GM23338 (cell line): ENCODE measurements around the gene ANKRD13C. TPM values are rescaled to one million over a fixed set of nuclear protein-coding genes. Genes with fewer than 3 reads are reported as not detected.

Source experiments
- ATAC-seq: fragments of 200-7000 bp; cut with Tn5 transposase; 3 replicates; pipeline ENCODE4 v1.9.1; 2020
- DNase-seq: peaks from one replicate; pipeline ENCODE4 v3.0.0-alpha.2; 2015; ENCODE audit warnings: low spot score
- H2AFZ ChIP-seq: fragments of 200-600 bp; sonication (generic); 2 replicates; pipeline ENCODE4 v1.8.0; 2016; ENCODE audit warnings: antibody characterized with exemption, mild to moderate bottlenecking, moderate library complexity
- H3F3A ChIP-seq: fragments of 200-600 bp; sonication (generic); replicated peaks from 2 replicates; pipeline ENCODE4 v1.8.0; 2017; ENCODE audit warnings: antibody characterized with exemption, mixed run types, low read depth
- H3K27ac ChIP-seq: fragments of 200-600 bp; sonication (generic); 2 replicates; pipeline ENCODE4 v1.6.1; 2016; ENCODE audit warnings: low read depth
- H3K27me3 ChIP-seq: fragments of 200-600 bp; sonication (generic); 2 replicates; pipeline ENCODE4 v1.8.0; 2016; ENCODE audit warnings: mild to moderate bottlenecking, mixed run types, moderate library complexity; ENCODE audit not compliant: insufficient read depth
- H3K36me3 ChIP-seq: fragments of 200-600 bp; sonication (generic); 2 replicates; pipeline ENCODE4 v1.8.0; 2016; ENCODE audit warnings: mild to moderate bottlenecking; ENCODE audit not compliant: insufficient read depth
- H3K4me1 ChIP-seq: fragments of 200-600 bp; sonication (generic); 2 replicates; pipeline ENCODE4 v1.8.0; 2016; ENCODE audit warnings: mild to moderate bottlenecking, moderate library complexity; ENCODE audit not compliant: insufficient read depth
- H3K4me2 ChIP-seq: fragments of 200-600 bp; sonication (generic); 2 replicates; pipeline ENCODE4 v1.7.1; 2017; ENCODE audit warnings: mixed run types
- H3K4me3 ChIP-seq: fragments of 200-600 bp; sonication (generic); 2 replicates; pipeline ENCODE4 v1.6.1; 2016; ENCODE audit warnings: mixed run types
- H3K79me2 ChIP-seq: fragments of 200-600 bp; sonication (generic); replicated peaks from 2 replicates; pipeline ENCODE4 v1.8.0; 2017; ENCODE audit warnings: mild to moderate bottlenecking; ENCODE audit not compliant: insufficient read depth
- H3K9me2 ChIP-seq: fragments of 200-600 bp; sonication (generic); 2 replicates; pipeline ENCODE4 v1.8.0; 2017; ENCODE audit not compliant: insufficient read depth
- H4K20me1 ChIP-seq: fragments of 200-600 bp; sonication (generic); replicated peaks from 2 replicates; pipeline ENCODE4 v1.8.0; 2017; ENCODE audit warnings: mild to moderate bottlenecking; ENCODE audit not compliant: insufficient read depth
- H3K27ac Mint-ChIP-seq: 2 replicates; pipeline ENCODE4 v1.8.0; 2020; ENCODE audit warnings: inconsistent platforms, mild to moderate bottlenecking, moderate library complexity, mixed read lengths
- H3K27me3 Mint-ChIP-seq: 3 replicates; pipeline ENCODE4 v1.8.0; 2022; ENCODE audit warnings: low read depth, mild to moderate bottlenecking, moderate library complexity, mixed read lengths, inconsistent platforms; ENCODE audit not compliant: insufficient read depth, poor library complexity
- H3K36me3 Mint-ChIP-seq: 3 replicates; pipeline ENCODE4 v1.8.0; 2021; ENCODE audit warnings: low read depth, mild to moderate bottlenecking, inconsistent platforms, moderate library complexity, mixed read lengths
- H3K4me1 Mint-ChIP-seq: 3 replicates; pipeline ENCODE4 v1.8.0; 2020; ENCODE audit warnings: mild to moderate bottlenecking, inconsistent platforms, mixed read lengths
- H3K4me3 Mint-ChIP-seq: 3 replicates; pipeline ENCODE4 v1.8.0; 2021; ENCODE audit warnings: moderate library complexity, mild to moderate bottlenecking, inconsistent platforms, mixed read lengths
- H3K9me3 Mint-ChIP-seq: 3 replicates; pipeline ENCODE4 v1.8.0; 2020; ENCODE audit warnings: moderate library complexity, mild to moderate bottlenecking, inconsistent platforms, mixed read lengths
- CREB1 ChIP-seq: fragments of 250-450 bp; sonication (Bioruptor Pico); IDR thresholded peaks from 2 replicates; pipeline ENCODE4 v1.5.0; 2020; ENCODE audit warnings: low read depth, mild to moderate bottlenecking, moderate library complexity
- EZH2phosphoT487 ChIP-seq: fragments of 200-600 bp; sonication (generic); IDR thresholded peaks from one replicate; pipeline ENCODE4 v1.8.1; 2018; ENCODE audit warnings: antibody characterized with exemption; ENCODE audit not compliant: unreplicated experiment
- JUNB ChIP-seq: IDR thresholded peaks from one replicate; pipeline ENCODE4 v1.6.1; 2016; ENCODE audit warnings: antibody characterized with exemption; ENCODE audit not compliant: unreplicated experiment
- NANOG ChIP-seq: IDR thresholded peaks from 2 replicates; pipeline ENCODE4 v1.6.1; 2016; ENCODE audit warnings: antibody characterized with exemption, borderline replicate concordance
- polyA plus RNA-seq: library from polyadenylated mRNA; unstranded; fragments of >200 nt; fragmentation: Nextera tagmentation; extraction: Ambion mirVana; gene quantifications from 2 replicates; pipeline ENCODE4 v1.2.1, GENCODE V29; 2016
- total RNA-seq: library from RNA; depleted of rRNA; stranded (reverse); fragments of >200 nt; shearing (Covaris generic); gene quantifications from 2 replicates; pipeline ENCODE4 v1.2.3, GENCODE V29; 2014
- TF ChIP-seq, protein P1 (sequence below): IDR thresholded peaks from one replicate; pipeline ENCODE4 v1.6.1; 2018; ENCODE audit warnings: antibody characterized with exemption; ENCODE audit not compliant: unreplicated experiment
- TF ChIP-seq, protein P2 (sequence below): IDR thresholded peaks from 2 replicates; pipeline ENCODE4 v1.6.1; 2016; ENCODE audit warnings: antibody characterized with exemption

The ANKRD13C gene
- total and polyA plus RNA-seq, 2 experiments from 2014 or later: 12.3 to 32.5 TPM

DNA sequence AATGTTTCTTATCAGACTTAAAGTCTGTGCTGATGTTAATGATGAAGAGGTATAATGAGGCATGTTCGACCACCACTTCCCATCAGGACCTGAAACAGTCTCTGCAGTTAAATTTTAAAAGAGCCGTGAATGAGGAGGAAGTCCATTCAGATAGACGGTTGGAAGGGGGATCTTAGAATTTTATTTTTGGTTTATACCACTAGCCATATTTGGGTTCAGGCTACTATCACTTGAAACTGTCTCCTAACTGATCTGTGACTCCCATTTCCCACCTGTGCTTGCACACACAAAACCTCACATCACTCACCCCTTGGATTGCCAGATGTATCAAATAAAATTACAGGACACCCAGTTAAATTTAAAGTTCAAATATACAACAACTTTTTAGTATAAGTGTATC is 9.9 kb upstream of the ANKRD13C start:
- H3K4me3 Mint-ChIP-seq: no peak overlapping the region
- H4K20me1 ChIP-seq: no peaks in the 10 kb centered on the region
- H3K9me3 Mint-ChIP-seq: no peaks in the 10 kb centered on the region
- no peaks in the 10 kb centered on the region for H3K36me3 ChIP-seq
- H3K79me2 ChIP-seq: no peaks in the 10 kb centered on the region
- peaks cover 2% of the 10 kb centered on the region for H3K27me3 Mint-ChIP-seq
- no peak overlapping the region for H2AFZ ChIP-seq
- TF ChIP-seq, protein P1, sequence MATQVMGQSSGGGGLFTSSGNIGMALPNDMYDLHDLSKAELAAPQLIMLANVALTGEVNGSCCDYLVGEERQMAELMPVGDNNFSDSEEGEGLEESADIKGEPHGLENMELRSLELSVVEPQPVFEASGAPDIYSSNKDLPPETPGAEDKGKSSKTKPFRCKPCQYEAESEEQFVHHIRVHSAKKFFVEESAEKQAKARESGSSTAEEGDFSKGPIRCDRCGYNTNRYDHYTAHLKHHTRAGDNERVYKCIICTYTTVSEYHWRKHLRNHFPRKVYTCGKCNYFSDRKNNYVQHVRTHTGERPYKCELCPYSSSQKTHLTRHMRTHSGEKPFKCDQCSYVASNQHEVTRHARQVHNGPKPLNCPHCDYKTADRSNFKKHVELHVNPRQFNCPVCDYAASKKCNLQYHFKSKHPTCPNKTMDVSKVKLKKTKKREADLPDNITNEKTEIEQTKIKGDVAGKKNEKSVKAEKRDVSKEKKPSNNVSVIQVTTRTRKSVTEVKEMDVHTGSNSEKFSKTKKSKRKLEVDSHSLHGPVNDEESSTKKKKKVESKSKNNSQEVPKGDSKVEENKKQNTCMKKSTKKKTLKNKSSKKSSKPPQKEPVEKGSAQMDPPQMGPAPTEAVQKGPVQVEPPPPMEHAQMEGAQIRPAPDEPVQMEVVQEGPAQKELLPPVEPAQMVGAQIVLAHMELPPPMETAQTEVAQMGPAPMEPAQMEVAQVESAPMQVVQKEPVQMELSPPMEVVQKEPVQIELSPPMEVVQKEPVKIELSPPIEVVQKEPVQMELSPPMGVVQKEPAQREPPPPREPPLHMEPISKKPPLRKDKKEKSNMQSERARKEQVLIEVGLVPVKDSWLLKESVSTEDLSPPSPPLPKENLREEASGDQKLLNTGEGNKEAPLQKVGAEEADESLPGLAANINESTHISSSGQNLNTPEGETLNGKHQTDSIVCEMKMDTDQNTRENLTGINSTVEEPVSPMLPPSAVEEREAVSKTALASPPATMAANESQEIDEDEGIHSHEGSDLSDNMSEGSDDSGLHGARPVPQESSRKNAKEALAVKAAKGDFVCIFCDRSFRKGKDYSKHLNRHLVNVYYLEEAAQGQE: no peak
- TF ChIP-seq NANOG (no peak), EZH2phosphoT487 (no peak)
- TF ChIP-seq, protein P2, sequence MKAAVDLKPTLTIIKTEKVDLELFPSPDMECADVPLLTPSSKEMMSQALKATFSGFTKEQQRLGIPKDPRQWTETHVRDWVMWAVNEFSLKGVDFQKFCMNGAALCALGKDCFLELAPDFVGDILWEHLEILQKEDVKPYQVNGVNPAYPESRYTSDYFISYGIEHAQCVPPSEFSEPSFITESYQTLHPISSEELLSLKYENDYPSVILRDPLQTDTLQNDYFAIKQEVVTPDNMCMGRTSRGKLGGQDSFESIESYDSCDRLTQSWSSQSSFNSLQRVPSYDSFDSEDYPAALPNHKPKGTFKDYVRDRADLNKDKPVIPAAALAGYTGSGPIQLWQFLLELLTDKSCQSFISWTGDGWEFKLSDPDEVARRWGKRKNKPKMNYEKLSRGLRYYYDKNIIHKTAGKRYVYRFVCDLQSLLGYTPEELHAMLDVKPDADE: no peak
- ATAC-seq: no peak
- no peaks in the 10 kb centered on the region for H3K4me1 ChIP-seq
- H3K9me2 ChIP-seq: no peaks in the 10 kb centered on the region; the same call in 1 of the 2 replicates
- H3K27ac ChIP-seq: no peak overlapping the region
- H3K27ac Mint-ChIP-seq: no peak overlapping the region
- no peak for DNase-seq
- H3K4me3 ChIP-seq: no peak overlapping the region
- H3K27me3 ChIP-seq: no peaks in the 10 kb centered on the region
- H3K36me3 Mint-ChIP-seq: peaks cover 4% of the 10 kb centered on the region; the same call in 1 of the 3 replicates
- peaks cover 10% of the 10 kb centered on the region; the same call in 2 of the 3 replicates for H3K4me1 Mint-ChIP-seq
- H3F3A ChIP-seq: no peaks in the 10 kb centered on the region
- no peak overlapping the region for H3K4me2 ChIP-seq

DNA sequence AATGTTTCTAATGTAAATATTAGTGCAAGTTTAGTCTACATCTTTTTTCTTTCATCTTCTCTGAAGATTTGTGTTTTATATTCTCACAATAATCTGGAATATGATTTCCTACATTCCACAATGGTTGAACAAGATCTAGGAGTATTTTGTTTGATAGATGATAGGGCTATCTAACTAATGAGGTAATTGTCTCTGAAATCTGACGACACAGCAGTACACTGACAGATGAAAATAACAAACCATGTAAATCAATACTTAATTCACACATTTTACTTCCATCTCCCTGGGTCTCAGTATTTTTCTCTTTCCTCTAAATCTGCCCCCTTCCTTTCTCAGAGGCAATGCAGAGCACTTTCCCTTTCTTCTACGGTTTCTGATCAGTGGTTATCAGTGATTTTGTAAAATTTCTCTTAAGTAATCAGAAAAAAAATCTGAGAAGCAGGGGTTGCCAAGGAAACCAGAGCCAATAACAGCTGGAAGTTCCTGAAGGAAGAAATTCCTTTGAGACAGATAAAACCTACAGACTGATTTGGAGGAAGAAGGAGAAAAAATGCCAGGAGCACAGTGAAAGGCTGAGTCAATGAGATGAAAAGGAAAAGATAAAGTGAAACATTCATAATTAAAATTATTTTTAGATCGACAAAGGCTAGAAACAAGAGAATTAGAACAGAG is 7.3 kb upstream of the ANKRD13C start:
- ATAC-seq (no peak), DNase-seq (peak; percentile 70)
- no peak overlapping the region for H3K4me2 ChIP-seq
- TF ChIP-seq CREB1 (CRISPR knock-in tag) (no peak), JUNB (no peak), NANOG (no peak), EZH2phosphoT487 (no peak)
- TF ChIP-seq, protein P2: no peak
- TF ChIP-seq, protein P1: no peak
- no peaks in the 10 kb centered on the region for H3K79me2 ChIP-seq
- no peaks in the 10 kb centered on the region for H3F3A ChIP-seq
- H3K9me2 ChIP-seq: no peaks in the 10 kb centered on the region
- H3K27ac ChIP-seq: 0 out of 2 replicates have a peak overlapping the region, but pooled peaks have one; percentile 24
- H3K4me1 ChIP-seq: no peaks in the 10 kb centered on the region
- Mint-ChIP-seq H3K27me3 (no peaks in the 10 kb centered on the region), H3K4me1 (peaks cover 10% of the 10 kb centered on the region; the same call in 2 of the 3 replicates), H3K27ac (peak overlapping the region; percentile 25), H3K4me3 (no peak overlapping the region; the same call in 2 of the 3 replicates), H3K9me3 (no peaks in the 10 kb centered on the region), H3K36me3 (0 out of 3 replicates have a peak, but pooled peaks cover 1% of the 10 kb centered on the region)
- no peak overlapping the region for H3K4me3 ChIP-seq
- no peak overlapping the region for H2AFZ ChIP-seq
- H3K27me3 ChIP-seq: no peaks in the 10 kb centered on the region
- no peaks in the 10 kb centered on the region for H4K20me1 ChIP-seq
- H3K36me3 ChIP-seq: no peaks in the 10 kb centered on the region
